HepG2 (cell line): Measurements from ENCODE around the gene PARP14. TPM values are rescaled to one million over a fixed set of nuclear protein-coding genes. Genes with fewer than 3 reads are reported as not detected.
A peak's percentile ranks its signal among the peaks of the same experiment; 100 is the strongest.

ENCODE experiments used
- AHDC1 ChIP-seq: sonication (generic); formaldehyde crosslinking; IDR thresholded peaks from 2 replicates; pipeline ENCODE4 v1.5.1; 2020; ENCODE audit warnings: mild to moderate bottlenecking, missing genetic modification reagents, borderline replicate concordance
- ASH2L ChIP-seq: fragments of 300-600, 200-600 bp; sonication (generic); IDR thresholded peaks from 2 replicates; pipeline ENCODE4 v1.7.0; 2017; ENCODE audit warnings: low read depth, mild to moderate bottlenecking, moderate library complexity, mixed read lengths, low read length; ENCODE audit not compliant: insufficient read length
- ATF7 ChIP-seq, 2 experiments: fragments of 450-650 bp in 1 of 2; sonication (generic) in 1 of 2; formaldehyde crosslinking in 1 of 2; IDR thresholded peaks; 2 replicates each; pipeline versions ENCODE4 v1.4.0 to v1.6.1; 2016 to 2020; ENCODE audit warnings: antibody characterized with exemption in 1 of 2, mild to moderate bottlenecking in 1 of 2, missing genetic modification reagents in 1 of 2
- BCL6 ChIP-seq: IDR thresholded peaks from 2 replicates; pipeline ENCODE4 v1.6.1; 2016; ENCODE audit warnings: missing genetic modification reagents, missing compliant biosample characterization
- GFI1 ChIP-seq: sonication (generic); formaldehyde crosslinking; IDR thresholded peaks from 2 replicates; pipeline ENCODE4 v1.5.0; 2020; ENCODE audit warnings: missing genetic modification reagents, mild to moderate bottlenecking, borderline replicate concordance
- GMEB1 ChIP-seq: sonication (generic); formaldehyde crosslinking; IDR thresholded peaks from 2 replicates; pipeline ENCODE4 v1.5.1; 2020; ENCODE audit warnings: missing genetic modification reagents, mild to moderate bottlenecking, borderline replicate concordance
- IRF2 ChIP-seq: IDR thresholded peaks from 2 replicates; pipeline ENCODE4 v1.6.1; 2018; ENCODE audit warnings: missing genetic modification reagents, missing compliant biosample characterization
- IRX3 ChIP-seq: sonication (generic); formaldehyde crosslinking; IDR thresholded peaks from 2 replicates; pipeline ENCODE4 v1.8.1; 2023; ENCODE audit warnings: mild to moderate bottlenecking, low read depth, missing genetic modification reagents, borderline replicate concordance
- MYPOP ChIP-seq: sonication (generic); formaldehyde crosslinking; IDR thresholded peaks from 2 replicates; pipeline ENCODE4 v1.8.1; 2023; ENCODE audit warnings: mild to moderate bottlenecking, moderate library complexity, missing genetic modification reagents
- NCOA2 ChIP-seq: sonication (generic); formaldehyde crosslinking; IDR thresholded peaks from 2 replicates; pipeline ENCODE4 v1.8.0; 2022; ENCODE audit warnings: inconsistent platforms
- POGZ ChIP-seq: sonication (generic); formaldehyde crosslinking; IDR thresholded peaks from 2 replicates; pipeline ENCODE4 v1.4.0; 2020; ENCODE audit warnings: mild to moderate bottlenecking, missing genetic modification reagents
- YY1 ChIP-seq: IDR thresholded peaks from 2 replicates; pipeline ENCODE4 v1.6.1; 2011; ENCODE audit warnings: low read length, low read depth, moderate library complexity, mild to moderate bottlenecking; ENCODE audit not compliant: insufficient read depth, insufficient replicate concordance
- ZNF12 ChIP-seq: sonication (generic); formaldehyde crosslinking; IDR thresholded peaks from 2 replicates; pipeline ENCODE4 v1.5.0; 2020; ENCODE audit warnings: missing genetic modification reagents
- ZNF121 ChIP-seq: sonication (generic); formaldehyde crosslinking; IDR thresholded peaks from 2 replicates; pipeline ENCODE4 v1.5.0; 2020; ENCODE audit warnings: mild to moderate bottlenecking, missing genetic modification reagents
- ZNF788 ChIP-seq: sonication (generic); formaldehyde crosslinking; IDR thresholded peaks from 2 replicates; pipeline ENCODE4 v1.5.0; 2020; ENCODE audit warnings: mild to moderate bottlenecking, missing genetic modification reagents, borderline replicate concordance
- polyA plus RNA-seq, 8 experiments: library from polyadenylated mRNA; depleted of rRNA in 3 of 8; stranded (reverse) in 7 of 8; unstranded in 1 of 8; fragments of >200 nt; fragmentation: Illumina TruSeq in 4 of 8; extraction: Trizol in 4 of 8; gene quantifications; 2 replicates each; pipeline versions ENCODE4 v1.2.1 to v1.2.3, GENCODE V29; 2011 to 2016; ENCODE audit warnings: low read depth in 4 of 8, missing spikeins in 1 of 8, mixed read lengths in 1 of 8; ENCODE audit not compliant: insufficient read depth in 1 of 8
- total RNA-seq, 5 experiments: library from RNA; depleted of rRNA; stranded (reverse); fragments of >200 nt; fragmentation: Illumina TruSeq; extraction: Trizol; gene quantifications; 2 replicates each; pipeline ENCODE4 v1.2.3, GENCODE V29; 2016; ENCODE audit warnings: low read depth in 1 of 5
- TF ChIP-seq, protein P1 (sequence below): sonication (generic); formaldehyde crosslinking; IDR thresholded peaks from 2 replicates; pipeline ENCODE4 v1.5.0; 2020; ENCODE audit warnings: mild to moderate bottlenecking, missing genetic modification reagents

PARP14 gene
- total and polyA plus RNA-seq, 2 of the 13 experiments (the other 11 are each of a cell fraction or from before 2014, with no cell fraction given): 9.0 to 19.1 TPM

GRCh38 chr3:122651233-122651907 is 29.3 kb upstream of the PARP14 start (continued):
- peak; percentile 98 for TF ChIP-seq AHDC1 (CRISPR knock-in tag)
- peak; percentile 22 for TF ChIP-seq ASH2L
- peak; percentile 96 for TF ChIP-seq GFI1 (CRISPR knock-in tag)
- TF ChIP-seq POGZ (CRISPR knock-in tag): peak; percentile 59
- TF ChIP-seq GMEB1: peak; percentile 52; the same call in 1 of the 2 replicates
- peak; percentile 94 for TF ChIP-seq IRX3
- TF ChIP-seq ZNF121 (CRISPR knock-in tag): peak; percentile 68; the same call in 1 of the 2 replicates
- peak; percentile 98 for TF ChIP-seq BCL6 (CRISPR knock-in tag)
- TF ChIP-seq YY1: peak; percentile 10
- peak; percentile 97 for TF ChIP-seq NCOA2
- TF ChIP-seq, protein P1, sequence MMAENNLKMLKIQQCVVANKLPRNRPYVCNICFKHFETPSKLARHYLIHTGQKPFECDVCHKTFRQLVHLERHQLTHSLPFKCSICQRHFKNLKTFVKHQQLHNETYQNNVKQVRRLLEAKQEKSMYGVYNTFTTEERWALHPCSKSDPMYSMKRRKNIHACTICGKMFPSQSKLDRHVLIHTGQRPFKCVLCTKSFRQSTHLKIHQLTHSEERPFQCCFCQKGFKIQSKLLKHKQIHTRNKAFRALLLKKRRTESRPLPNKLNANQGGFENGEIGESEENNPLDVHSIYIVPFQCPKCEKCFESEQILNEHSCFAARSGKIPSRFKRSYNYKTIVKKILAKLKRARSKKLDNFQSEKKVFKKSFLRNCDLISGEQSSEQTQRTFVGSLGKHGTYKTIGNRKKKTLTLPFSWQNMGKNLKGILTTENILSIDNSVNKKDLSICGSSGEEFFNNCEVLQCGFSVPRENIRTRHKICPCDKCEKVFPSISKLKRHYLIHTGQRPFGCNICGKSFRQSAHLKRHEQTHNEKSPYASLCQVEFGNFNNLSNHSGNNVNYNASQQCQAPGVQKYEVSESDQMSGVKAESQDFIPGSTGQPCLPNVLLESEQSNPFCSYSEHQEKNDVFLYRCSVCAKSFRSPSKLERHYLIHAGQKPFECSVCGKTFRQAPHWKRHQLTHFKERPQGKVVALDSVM (CRISPR knock-in tag): peak; percentile 83
- peak; percentile 89 for TF ChIP-seq ATF7 (IDR thresholded peaks at IDR 0.05)
- TF ChIP-seq ATF7 (CRISPR knock-in tag; IDR thresholded peaks at IDR 0.05): peak; percentile 92; the same call in 1 of the 2 replicates
- peak; percentile 92 for TF ChIP-seq ZNF12 (CRISPR knock-in tag)
- peak; percentile 92; the same call in 1 of the 2 replicates for TF ChIP-seq ZNF788 (CRISPR knock-in tag)
- peak; percentile 80; the same call in 1 of the 2 replicates for TF ChIP-seq MYPOP (CRISPR knock-in tag)
- TF ChIP-seq IRF2: peak; percentile 85; the same call in 1 of the 2 replicates
